Activated naive CD4-positive, alpha-beta T cell treated with Interleukin-2 at 50 U/mL for 16 hours (primary cell): Measurements from ENCODE around the gene HELZ.
"Not testable (repeated sequence)": the region's sequence is repeated elsewhere in the genome, so short reads cannot be mapped to it uniquely, and the experiment has no call there.

Experiments
- DNase-seq: peaks from one replicate; pipeline ENCODE4 v3.0.0-alpha.2; 2020

Gene HELZ

GRCh38 chr17:67183531-67183930 is 61.5 kb downstream of the HELZ start:
- no peak for DNase-seq

- DNase-seq, result no peak
Measured at GRCh38 chr17:67181825-67182224, 63.2 kb downstream of the HELZ start.

GRCh38 chr17:67180275-67180674 is 64.7 kb downstream of the HELZ start:
- DNase-seq, result no peak

- DNase-seq, result no peak
Measured at GRCh38 chr17:67178555-67178954, 66.4 kb downstream of the HELZ start.

- DNase-seq, result no peak
Measured at GRCh38 chr17:67177732-67178131, 67.3 kb downstream of the HELZ start.

- DNase-seq, result no peak
Measured at GRCh38 chr17:67174190-67174589, 70.8 kb downstream of the HELZ start.

GRCh38 chr17:67171560-67171959 is 73.4 kb downstream of the HELZ start:
- DNase-seq, result no peak

- no peak for DNase-seq
Measured at GRCh38 chr17:67168496-67168895, 76.5 kb downstream of the HELZ start.

GRCh38 chr17:67165201-67165600 is 79.8 kb downstream of the HELZ start:
- DNase-seq, result no peak

- no peak for DNase-seq
Measured at GRCh38 chr17:67164302-67164701, 80.7 kb downstream of the HELZ start.

GRCh38 chr17:67162771-67163170 is 82.2 kb downstream of the HELZ start:
- no peak for DNase-seq

GRCh38 chr17:67161573-67161972 is 83.4 kb downstream of the HELZ start:
- DNase-seq, result no peak

- DNase-seq, result no peak
Measured at GRCh38 chr17:67160791-67161190, 84.2 kb downstream of the HELZ start.

GRCh38 chr17:67157732-67158639 is 87.0 kb downstream of the HELZ start:
- no peak for DNase-seq

GRCh38 chr17:67156269-67157199 is 88.5 kb downstream of the HELZ start:
- no peak for DNase-seq

GRCh38 chr17:67152824-67153223 is 92.2 kb downstream of the HELZ start:
- DNase-seq, result no peak

GRCh38 chr17:67151717-67152116 is 93.3 kb downstream of the HELZ start:
- no peak for DNase-seq

GRCh38 chr17:67150826-67151225 is 94.2 kb downstream of the HELZ start:
- no peak for DNase-seq

- no peak for DNase-seq
Measured at GRCh38 chr17:67148352-67148751, 96.6 kb downstream of the HELZ start.

GRCh38 chr17:67145183-67145805 is 99.7 kb downstream of the HELZ start:
- DNase-seq, result no peak

- DNase-seq, result no peak
Measured at GRCh38 chr17:67143318-67143717, 101.7 kb downstream of the HELZ start.

GRCh38 chr17:67142030-67142429 is 103.0 kb downstream of the HELZ start:
- not testable (repeated sequence) for DNase-seq
